ENCODE data around the gene CCDC102A. TPM values are rescaled to one million over a fixed set of nuclear protein-coding genes. Genes with fewer than 3 reads are reported as not detected.

The CCDC102A gene
- total and polyA plus RNA-seq, 9 of the 15 experiments (the other 6 are each of a cell fraction or from before 2014, with no cell fraction given): 0.03 to 4.9 (median 1.4) TPM

- peak; percentile 66 to 93; a peak in 3 of 4 replicates for TF ChIP-seq UBTF (IDR thresholded peaks at IDR 0.05; ENCODE audit: borderline replicate concordance in 1 of 2, low read depth in 2 of 2, low read length in 2 of 2)
- TF ChIP-seq NRF1 (conservative IDR thresholded peaks at IDR 0.05 in 1 of 2, IDR thresholded peaks at IDR 0.05 in 1 of 2): peak; percentile 38 to 66; a peak in 3 of 4 replicates
- TF ChIP-seq ZNF77 (CRISPR knock-in tag; IDR thresholded peaks at IDR 0.05): no peak
- TF ChIP-seq ELF4 (CRISPR knock-in tag; IDR thresholded peaks at IDR 0.05): no peak
- TF ChIP-seq, protein P1, sequence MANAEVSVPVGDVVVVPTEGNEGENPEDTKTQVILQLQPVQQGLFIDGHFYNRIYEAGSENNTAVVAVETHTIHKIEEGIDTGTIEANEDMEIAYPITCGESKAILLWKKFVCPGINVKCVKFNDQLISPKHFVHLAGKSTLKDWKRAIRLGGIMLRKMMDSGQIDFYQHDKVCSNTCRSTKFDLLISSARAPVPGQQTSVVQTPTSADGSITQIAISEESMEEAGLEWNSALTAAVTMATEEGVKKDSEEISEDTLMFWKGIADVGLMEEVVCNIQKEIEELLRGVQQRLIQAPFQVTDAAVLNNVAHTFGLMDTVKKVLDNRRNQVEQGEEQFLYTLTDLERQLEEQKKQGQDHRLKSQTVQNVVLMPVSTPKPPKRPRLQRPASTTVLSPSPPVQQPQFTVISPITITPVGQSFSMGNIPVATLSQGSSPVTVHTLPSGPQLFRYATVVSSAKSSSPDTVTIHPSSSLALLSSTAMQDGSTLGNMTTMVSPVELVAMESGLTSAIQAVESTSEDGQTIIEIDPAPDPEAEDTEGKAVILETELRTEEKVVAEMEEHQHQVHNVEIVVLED (CRISPR knock-in tag; IDR thresholded peaks at IDR 0.05): peak; percentile 32; the same call in 1 of the 2 replicates
- peak; percentile 77 for TF ChIP-seq CXXC5 (CRISPR knock-in tag; IDR thresholded peaks at IDR 0.05)
- no peak for TF ChIP-seq ZNF699 (CRISPR knock-in tag; IDR thresholded peaks at IDR 0.05; ENCODE audit: insufficient replicate concordance)
- peak in 1 of 2 experiments; percentile 50; a peak in 2 of 4 replicates for TF ChIP-seq MAZ (CRISPR knock-in tag; conservative IDR thresholded peaks at IDR 0.05 in 1 of 2, IDR thresholded peaks at IDR 0.05 in 1 of 2)
- TF ChIP-seq, protein P2, sequence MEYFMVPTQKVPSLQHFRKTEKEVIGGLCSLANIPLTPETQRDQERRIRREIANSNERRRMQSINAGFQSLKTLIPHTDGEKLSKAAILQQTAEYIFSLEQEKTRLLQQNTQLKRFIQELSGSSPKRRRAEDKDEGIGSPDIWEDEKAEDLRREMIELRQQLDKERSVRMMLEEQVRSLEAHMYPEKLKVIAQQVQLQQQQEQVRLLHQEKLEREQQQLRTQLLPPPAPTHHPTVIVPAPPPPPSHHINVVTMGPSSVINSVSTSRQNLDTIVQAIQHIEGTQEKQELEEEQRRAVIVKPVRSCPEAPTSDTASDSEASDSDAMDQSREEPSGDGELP (CRISPR knock-in tag; IDR thresholded peaks at IDR 0.05; ENCODE audit: borderline replicate concordance): peak; percentile 35; the same call in 1 of the 2 replicates
- TF ChIP-seq SMAD4 (CRISPR knock-in tag; conservative IDR thresholded peaks at IDR 0.05): peak; percentile 92
- no peak for TF ChIP-seq TCF7 (IDR thresholded peaks at IDR 0.05; ENCODE audit: borderline replicate concordance)
- no peak for TF ChIP-seq ZNF384 (IDR thresholded peaks at IDR 0.05; ENCODE audit: low read depth, low read length)
- peak; percentile 78 for TF ChIP-seq ZNF24 (IDR thresholded peaks at IDR 0.05)
- TF ChIP-seq ARID1B (IDR thresholded peaks at IDR 0.05): no peak
- no peak for TF ChIP-seq TFAM (CRISPR knock-in tag; conservative IDR thresholded peaks at IDR 0.05)
- TF ChIP-seq FUS (optimal IDR thresholded peaks at IDR 0.05; ENCODE audit: low read depth, low read length): no peak
- TF ChIP-seq SIN3B (IDR thresholded peaks at IDR 0.05; ENCODE audit: low read depth): 0 out of 2 replicates have a peak, but pooled peaks have one; percentile 28
These were observed 50.2 kb downstream of the CCDC102A start, which contains the start of gene DOK4 (continued) for GRCh38 chr16:57485916-57486857.

Measured in K562 (cell line).